ENCODE results near the gene FUT6.
"Not testable (repeated sequence)": the region's sequence is repeated elsewhere in the genome, so short reads cannot be mapped to it uniquely, and the experiment has no call there.

Gene FUT6

DNA sequence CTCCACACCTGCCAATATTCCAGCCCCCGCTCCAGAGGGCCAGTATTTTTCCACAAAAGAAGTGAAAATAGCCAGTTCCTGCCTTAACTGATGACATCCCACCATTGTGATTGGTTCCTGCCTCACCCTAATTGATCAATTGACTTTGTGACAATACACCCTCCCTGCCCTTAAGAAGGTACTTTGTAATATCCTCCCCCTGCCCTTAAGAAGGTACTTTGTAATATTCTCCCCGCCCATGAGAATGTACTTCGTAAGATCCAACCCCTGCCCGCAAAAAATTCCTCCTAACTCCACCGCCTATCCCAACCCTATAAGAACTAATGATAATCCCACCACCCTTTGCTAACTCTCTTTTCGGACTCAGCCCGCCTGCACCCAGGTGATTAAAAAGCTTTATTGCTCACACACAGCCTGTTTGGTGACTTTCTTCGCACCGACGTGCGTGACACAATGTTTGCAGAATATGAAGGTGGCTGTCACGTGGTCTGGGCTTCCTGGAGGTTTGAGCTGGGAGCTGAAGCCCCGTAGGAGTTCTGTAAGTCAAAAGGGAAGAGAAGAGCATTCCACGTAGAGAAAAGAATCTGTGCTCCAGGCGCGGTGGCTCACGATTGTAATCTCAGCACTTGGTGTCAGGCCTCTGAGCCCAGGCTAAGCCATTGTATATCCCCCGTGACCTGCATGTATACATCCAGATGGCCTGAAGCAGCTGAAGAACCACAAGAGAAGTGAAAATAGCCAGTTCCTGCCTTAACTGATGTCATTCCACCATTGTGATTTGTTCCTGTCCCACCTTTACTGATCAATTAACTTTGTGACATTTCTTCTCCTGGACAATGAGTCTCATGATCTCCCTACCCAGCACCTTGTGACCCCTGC, 17.9 kb upstream of the FUT6 start:
- no peak for DNase-seq

DNA sequence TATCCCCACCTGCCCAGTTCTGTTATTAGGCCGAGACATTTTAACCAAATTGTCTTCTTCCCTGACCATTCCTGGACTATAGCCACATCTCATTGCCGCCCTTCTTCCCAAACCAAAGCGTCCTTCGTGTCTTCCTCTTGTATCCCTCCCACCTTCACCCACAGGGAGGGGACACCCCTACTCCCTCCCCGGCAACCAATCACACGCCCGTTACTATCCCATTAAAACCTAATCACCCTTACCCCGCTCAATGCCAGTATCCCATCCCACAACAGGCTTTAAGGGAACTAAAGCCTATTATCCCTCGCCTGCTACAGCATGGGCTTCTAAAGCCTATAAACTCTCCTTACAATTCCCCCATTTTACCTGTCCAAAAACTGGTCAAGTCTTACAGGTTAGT, 15.6 kb upstream of the FUT6 start:
- DNase-seq, result not testable (repeated sequence)

DNA sequence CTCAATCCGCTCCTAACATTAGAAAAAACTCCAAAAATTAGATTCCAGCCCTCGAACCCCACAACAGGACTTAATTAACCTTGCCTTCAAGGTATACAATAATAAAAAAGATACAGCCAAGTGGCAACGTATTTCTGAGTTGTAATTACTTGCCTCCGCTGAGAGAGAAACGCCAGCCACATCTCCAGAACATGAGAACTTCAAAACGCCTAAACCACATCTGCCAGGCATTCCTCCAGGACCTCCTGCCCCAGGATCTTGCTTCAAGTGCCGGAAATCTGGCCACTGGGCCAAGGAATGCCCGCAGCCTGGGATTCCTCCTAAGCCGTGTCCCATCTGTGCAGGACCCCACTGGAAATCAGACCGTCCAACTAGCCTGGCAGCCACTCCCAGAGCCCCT, 14.6 kb upstream of the FUT6 start:
- not testable (repeated sequence) for DNase-seq

DNA sequence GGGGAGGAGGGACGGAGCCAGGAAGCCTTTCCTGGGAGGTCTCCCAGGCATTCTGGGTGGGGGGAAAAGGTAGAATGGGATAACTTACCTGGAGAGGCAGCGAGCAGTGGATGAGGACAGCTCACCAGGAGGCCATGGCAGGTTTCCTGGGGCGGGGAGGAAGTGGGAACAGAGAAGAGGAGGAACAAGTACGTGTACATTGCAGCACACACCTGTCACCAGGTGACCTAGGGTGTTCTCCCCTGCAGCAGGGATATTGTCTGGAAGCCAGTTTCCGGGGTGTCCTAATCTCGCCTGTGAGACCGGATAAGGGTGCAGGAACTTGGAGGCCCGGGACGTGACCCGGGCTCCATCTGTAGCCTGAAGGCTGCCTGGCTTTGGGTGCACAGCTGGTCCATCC, 11.8 kb upstream of the FUT6 start, which contains the start of gene FUT3:
Gene FUT3 (minus strand): TSS at position 148 of the 400 bp plus-strand sequence.
- no peak for DNase-seq

DNA sequence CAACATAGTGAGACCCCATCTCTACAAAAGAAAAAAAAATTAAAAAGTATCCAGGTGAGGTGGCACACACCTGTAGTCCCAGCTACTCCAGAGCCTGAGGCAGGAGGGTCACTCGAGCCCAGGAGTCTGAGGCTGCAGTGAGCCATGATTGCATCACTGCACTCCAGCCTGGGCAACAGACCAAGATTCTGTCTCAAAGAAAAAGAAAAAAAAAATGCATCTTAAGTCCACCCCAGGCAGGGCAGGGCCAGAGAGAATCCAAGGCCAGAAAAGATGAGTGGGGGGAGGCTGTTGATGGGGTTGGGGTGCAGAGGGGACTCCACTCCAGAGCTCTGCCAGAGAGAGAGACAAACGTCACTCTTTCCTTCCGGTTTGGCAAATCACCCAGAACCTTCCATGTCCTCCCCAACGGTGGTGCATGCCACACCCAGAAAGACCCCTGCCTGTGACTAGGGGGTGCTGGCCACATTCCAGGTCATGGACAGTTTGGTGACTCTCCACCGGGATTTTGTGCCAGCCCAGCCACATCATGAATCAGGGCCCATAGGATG, 11.3 kb upstream of the FUT6 start:
- no peak for DNase-seq

DNA sequence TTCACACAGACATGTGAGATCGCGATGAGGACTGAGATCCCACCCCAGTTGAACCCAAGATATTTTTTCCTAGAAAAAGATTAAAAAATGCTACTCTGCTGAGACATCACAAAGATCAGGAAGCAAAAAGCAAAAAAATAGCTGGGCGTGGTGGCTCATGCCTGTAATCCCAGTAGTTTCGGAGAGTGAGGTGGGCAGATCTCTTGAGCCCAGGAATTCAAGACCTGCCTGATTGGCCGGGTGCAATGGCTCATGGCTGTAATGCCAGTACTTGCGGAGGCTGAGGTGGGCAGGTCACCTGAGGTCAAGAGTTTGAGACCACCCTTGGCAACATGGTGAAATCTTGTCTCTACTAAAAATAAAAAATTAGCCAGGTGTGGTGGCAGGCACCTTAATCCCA, 10.7 kb upstream of the FUT6 start:
- no peak for DNase-seq

DNA sequence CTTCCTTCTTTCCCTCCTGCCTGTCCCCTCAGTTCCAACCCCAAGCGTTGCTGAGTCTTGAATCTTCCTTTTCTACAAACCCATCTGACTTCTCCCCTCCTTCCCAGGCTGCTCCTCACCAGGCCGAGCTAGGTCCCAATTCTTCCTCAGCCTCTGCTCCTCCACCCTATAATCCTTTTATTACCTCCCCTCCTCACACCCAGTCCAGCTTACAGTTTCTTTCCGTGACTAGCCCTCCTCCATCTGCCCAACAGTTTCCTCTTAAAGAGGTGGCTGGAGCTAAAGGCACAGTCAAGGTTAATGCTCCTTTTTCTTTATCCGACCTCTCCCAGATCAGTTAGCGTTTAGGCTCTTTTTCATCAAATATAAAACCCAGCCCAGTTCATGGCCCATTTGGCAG, 9.1 kb upstream of the FUT6 start:
- not testable (repeated sequence) for DNase-seq

DNA sequence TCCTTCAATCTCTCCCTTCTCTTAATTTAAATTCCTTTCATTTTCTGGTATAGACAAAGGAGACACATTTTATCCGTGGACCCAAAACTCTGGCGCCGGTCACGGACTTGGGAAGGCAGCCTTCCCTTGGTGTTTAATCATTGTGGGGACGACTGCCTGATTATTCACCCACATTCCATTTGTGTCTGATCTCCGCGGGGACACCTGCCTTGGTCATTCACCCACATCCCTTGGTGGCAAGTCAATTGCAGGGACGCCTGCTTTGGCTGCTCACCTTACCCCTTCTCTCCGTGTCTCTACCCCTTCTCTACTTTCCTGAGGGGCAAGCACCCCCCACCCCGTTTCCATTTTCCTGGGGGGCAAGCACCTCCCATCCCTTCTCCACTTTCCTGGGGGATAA, 8.3 kb upstream of the FUT6 start:
- DNase-seq, result not testable (repeated sequence)

DNA sequence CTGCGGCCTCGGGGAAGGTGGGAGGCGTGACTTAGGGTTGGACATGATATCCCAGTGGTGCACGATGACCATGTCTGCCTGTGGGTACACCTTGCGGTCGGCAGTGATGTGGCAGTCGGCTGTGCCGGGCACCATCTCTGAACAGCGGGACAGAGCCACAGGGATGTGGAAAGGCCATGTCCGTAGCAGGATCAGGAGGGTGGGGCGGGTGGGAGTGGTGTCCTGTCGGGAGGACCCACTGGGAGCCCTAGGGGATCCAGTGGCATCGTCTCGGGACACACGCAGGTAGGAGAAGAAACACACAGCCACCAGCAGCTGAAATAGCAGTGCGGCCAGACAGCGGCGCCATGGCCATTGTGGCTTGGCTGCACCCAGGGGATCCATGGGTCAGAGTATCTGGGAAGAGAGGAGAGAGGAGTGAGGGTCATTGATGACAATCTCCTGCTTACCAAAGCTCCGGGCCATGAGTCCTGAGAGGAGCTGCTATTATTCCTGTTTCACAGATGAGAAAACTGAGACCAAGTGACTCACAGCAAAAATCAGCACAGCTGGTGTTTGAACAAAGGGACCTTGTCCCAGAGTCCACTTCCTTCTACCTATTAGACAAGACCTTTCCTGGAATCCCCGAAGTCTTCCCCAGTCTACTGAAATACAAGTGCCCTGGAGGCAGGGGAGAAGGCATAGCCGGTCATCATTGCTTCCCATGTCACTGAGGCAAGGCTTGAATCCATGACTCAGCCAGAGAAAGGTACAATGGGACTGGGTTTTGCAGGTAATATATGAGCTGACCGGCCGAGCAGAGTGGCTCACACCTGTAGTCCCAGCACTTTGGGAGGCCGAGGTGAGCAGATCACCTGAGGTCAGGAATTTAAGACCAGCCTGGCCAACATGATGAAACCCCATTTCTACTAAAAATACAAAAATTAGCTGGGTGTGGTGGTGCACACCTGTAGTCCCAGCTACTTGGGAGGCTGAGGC, 5.2 kb upstream of the FUT6 start:
- DNase-seq, result no peak

DNA sequence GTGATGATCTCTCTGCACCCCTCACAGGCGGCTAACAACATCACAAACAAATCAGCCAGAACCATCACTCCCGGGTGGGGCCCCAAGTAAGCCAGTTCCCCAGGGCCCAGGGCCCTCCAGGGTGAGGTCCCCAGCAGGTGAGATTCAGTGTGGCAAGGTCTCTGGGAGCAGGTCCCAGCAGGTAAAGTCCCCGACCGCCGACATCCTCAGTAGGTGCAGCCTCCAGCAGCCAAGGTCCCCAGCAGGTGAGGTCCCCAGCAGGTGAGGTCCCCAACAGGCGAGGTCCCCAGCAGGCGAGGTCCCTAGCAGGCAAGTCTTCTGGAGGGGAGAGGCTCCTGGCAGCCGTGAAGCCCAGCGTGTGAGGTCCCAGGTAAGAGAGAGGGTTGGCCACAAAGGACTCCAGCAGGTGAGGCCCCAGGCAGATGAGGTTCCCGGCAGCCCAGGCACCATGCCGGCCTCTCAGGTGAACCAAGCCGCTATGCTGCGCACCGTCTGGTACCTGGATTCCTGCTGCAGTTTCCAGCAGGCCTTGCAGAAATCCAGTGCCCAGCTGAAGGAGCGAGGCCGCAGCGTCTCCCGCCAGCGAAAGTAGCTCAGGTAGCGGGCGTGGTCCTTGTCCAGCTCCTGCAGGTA, 3.9 kb upstream of the FUT6 start:
- no peak for DNase-seq

DNA sequence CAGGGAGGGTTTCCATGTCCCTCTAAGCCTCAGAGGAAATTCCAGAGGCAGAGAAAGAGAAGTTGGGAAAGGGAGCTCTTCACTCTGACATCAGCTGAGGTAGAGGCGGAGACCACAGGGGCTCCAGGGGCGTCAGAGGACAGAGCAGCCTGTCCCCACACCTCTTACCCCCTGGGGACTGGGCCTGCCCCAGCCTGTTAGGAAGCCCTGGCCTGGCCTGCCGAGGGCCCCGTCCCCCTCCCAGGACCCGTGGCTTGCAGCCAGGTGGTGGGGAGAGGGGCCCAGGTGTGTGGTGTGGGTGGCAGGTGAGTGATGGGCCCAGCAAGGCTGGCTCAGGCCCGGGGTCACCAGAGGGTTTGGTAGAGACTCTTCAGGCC, 2.2 kb upstream of the FUT6 start:
- not testable (repeated sequence) for DNase-seq

DNA sequence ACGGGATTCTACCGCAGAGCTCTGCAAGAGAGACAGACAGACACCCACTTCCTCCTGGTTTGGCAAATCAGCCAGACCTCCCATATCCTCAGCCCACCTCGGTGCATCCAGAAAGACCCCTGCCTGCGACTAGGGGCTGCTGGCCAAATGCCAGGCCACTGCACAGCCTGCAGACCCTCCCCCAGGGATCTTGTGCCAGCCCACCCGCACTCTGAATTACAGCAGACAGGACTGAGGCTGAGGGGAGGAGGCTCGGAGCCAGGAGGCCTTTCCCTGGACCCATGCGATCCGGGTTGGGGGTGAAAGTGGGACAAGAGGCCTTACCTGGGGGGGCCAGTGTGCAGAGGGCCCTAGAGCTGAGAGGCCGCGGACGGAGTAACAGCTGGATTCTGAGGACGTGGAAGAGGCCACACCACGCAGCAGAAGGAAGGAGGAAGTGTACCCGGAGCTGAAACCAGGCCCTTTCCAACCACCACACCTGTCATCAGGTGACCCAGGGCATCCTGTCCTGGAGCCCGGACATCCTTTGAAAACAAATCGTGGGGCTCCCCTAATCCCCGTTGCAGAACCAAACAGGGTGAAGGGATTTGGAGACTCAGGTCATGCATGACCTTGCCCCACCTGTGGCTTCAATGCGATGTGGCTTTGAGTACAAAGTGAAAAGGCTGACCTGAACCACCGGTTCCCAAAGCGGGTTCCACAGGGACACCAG, 993 bp downstream of the FUT6 start:
- no peak for DNase-seq

DNA sequence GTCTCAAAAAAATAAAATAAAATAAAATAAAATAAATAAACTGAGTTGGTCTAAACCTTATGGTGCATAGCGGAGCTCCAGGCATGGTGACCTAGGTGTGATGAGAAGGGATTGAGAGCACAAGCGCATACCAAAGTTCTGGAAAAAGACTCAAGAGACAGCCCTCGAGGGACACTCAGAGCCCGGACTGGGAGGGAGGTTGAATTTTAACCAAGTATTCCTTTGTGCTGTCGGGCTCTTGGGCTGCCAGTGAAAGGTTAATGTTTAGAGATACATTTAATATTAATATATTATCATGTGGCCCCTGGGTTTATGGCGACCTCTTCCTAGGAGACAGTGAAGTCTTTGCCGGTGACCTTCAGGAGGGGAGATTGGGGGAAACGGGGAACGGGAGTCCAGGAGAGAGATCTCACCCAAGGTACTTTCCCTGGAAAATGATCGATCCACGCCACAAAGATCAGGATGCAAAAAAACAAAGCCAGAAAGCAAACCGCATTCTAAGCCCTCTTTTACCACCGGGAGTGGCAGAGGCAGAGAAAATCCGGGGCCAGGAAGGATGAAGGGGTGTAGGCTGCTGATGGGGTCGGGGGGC, 1.6 kb downstream of the FUT6 start:
- DNase-seq, result no peak

DNA sequence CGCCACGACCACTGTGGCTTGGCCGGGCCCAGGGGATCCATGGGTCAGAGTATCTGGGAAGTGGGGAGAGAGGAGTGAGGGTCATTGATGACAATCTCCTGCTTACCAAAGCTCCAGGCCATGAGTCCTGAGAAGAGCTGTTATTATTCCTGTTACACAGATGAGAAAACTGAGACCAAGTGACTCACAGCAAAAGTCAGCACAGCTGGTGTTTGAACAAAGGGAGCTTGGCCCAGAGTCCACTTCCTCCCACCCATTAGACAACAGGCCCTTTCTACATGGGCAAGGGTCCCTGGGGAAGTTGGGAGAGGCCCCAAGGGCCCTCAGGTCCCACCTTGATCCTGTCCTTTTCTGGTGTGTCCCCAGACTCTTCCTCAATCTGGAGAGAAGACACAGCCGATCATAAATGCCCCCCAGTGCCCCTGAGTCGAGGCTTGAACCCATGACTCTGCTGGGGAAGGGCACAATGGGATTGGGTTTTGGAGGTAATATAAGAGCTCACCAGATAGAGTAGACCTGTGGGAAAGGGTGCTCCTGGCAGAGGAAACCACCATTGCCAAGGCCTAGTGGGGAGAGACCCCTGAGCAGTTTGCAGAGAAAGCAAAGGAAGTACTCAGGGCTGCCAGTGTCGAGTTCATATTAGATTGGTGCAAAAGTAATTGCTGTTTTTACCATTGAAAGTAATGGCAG, 6.8 kb downstream of the FUT6 start:
- DNase-seq, result no peak

DNA sequence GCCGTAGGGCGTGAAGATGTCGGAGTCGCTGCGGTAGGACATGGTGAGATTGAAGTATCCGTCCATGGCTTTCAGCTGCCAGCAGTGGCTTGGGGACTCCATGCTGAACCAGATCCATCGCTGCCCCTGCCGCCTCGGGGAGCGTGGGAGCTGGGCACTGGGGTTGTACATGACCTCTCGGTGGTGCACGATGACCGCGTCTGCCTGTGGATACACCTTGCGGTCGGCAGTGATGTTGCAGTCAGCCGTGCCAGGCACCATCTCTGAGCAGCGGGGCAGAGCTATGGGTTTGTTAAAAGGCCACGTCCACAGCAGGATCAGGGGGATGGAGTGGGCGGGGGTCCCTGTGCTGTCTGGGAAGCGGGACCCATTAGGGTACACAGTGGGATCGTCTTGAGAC, 7.4 kb downstream of the FUT6 start:
- DNase-seq, result no peak

DNA sequence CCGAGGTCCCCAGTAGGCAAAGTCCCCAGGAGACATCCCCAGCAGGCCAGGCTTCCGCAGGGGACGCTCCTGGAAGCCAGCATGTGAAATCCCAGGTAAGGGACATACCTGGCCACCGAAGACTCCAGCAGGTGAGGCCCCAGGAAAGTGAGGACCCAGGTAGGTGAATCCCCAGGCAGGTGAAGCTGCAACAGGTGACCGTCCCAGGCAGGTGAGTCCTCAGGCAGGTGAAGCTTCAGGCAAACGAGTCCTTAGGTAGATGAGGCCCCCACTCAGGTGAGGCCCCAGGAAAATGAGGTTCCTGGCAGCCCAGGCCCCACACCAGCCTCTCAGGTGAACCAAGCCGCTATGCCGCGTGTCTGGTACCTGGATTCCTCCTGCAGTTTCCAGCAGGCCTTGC, 8.3 kb downstream of the FUT6 start:
- no peak for DNase-seq

DNA sequence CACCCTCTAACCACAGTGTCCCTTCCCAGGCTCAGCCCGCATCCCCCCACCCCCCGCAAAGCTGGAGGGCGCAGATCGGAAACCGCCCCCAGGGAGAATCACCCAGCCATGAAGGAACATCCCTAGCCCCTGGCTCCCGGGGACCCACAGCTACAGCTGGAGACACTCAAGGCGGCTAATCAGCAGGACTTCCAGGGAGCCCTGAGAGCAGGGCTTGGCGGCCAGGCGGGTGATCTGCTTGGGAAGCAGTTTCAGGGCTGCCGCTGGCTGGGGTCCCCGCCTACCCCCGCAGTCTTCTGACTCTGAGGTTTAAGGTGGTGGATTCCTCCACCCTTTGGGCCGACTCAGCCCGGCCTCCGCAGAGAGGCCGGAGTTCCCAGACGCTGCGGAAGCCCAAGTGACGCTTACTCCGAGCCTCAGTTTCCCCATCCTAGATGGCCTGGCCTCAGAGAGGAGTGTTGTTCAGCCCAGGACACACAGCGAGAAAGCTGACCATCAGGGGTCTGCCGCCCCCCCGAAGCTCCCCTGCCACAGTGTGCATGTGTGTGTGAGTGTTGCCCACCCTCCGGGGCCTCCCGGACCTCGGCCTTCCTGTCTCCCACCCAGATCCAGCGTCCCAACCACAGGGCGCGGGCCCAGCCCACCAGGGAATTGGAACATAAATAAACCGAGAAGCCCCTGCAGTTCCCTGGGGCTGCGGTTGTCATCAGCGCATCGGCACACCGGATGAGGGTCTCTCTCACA, 9.8 kb downstream of the FUT6 start:
- no peak for DNase-seq

DNA sequence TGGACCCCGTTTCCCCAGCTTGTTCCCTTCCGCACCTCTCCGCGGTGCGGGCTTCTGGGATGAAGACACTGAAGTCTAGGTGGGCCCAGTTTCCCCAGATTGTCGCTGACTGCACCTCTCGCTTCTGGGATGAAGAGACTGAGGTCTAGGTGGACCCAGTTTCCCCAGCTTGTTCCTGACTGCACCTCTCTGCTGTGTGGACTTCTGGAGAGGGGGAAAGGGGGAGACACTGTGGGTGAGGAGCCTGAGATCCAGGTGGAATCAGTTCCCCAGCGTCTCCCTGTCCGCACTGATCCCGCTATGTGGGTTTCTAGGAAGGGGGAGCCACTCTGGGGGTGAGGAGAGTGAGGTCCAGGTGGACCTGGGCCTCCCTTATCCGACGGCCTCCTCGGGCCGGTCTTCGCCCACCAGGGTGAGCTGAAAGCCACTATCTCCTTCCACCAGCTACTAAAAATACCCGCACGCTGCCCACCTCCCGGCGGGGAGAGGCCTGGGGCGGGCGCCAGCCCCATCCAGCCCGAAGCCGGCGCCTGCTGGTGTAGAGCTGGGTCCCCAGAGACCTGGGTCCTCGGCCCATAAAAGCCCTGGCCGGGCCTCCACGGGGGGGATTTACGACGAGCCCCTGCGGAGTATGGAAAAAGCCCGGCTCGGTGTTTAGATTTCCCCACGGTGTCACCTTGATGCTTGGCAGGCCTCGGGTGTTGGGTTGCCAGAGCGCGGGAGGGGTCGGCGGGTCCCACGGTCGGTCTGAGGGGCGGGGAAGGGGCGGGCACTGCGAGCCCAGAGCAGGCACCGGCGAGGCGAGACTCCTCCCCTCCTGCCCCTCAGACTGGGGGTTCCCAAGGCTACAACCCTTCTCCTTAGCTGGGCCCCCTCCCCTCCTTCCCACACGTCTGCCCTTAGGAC, 10.6 kb downstream of the FUT6 start:
- no peak for DNase-seq

All from cerebellar nuclear complex (tissue), 1 donor.